Measurements from ENCODE around the gene TMEM89. TPM values are rescaled to one million over a fixed set of nuclear protein-coding genes. Genes with fewer than 3 reads are reported as not detected.

TMEM89 gene
- total and polyA plus RNA-seq, 2 of the 13 experiments (the other 11 are each of a cell fraction or from before 2014, with no cell fraction given) = 0.31 to 0.59 TPM

DNA sequence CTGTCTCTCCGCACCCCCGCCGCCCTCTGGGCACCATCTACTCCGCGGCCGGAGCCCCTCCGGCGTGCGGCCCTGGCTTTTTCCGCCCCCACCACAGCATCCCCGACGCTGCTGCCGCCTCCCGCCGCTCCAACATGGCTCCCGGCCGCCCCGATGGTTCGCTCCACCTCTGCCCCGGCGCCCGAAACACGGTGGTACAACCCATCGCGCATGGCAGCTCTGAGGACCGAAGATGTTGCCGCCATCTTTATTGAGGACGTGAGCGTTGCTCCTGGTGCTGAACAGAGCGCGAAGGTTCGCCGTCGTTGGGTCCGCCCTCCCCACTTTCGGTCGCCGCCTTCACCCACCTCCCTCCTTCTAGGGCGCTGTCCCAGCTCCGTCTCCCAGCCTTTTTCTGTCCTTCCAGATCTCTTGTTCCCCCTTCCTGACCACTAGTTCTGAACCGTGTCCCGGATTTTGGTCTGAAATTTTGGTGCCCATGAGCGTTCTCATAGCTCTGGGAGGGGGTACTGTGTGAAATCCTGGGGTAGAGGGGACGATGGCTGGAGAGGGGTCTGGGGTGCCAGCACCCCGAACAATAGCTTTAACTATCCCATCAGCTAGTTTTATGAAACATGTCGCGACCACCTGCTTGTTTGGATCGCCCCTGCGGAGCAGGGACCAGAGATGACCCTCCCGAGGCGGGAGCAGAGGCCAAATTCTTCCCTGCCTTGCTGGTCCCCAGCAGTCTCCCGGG, 41.4 kb upstream of the TMEM89 start, which contains the start of gene CELSR3 (continued):
- no peak for TF ChIP-seq JDP2 (CRISPR knock-in tag; IDR thresholded peaks at IDR 0.05; ENCODE audit: borderline replicate concordance)
- TF ChIP-seq MXI1 (IDR thresholded peaks at IDR 0.05; ENCODE audit: borderline replicate concordance, low read depth, low read length) = no peak
- no peak for TF ChIP-seq RARA (CRISPR knock-in tag; IDR thresholded peaks at IDR 0.05)
- 0 out of 2 replicates have a peak, but pooled peaks have one; percentile 11 for TF ChIP-seq ZNF605 (CRISPR knock-in tag; IDR thresholded peaks at IDR 0.05)
- TF ChIP-seq TBX3 (IDR thresholded peaks at IDR 0.05; ENCODE audit: borderline replicate concordance) = no peak
- peak; percentile 18 for TF ChIP-seq AGO2 (optimal IDR thresholded peaks at IDR 0.05; ENCODE audit: low read depth, low read length)
- peak; percentile 19; the same call in 1 of the 2 replicates for TF ChIP-seq SMAD1 (CRISPR knock-in tag; IDR thresholded peaks at IDR 0.05; ENCODE audit: borderline replicate concordance, low read depth)
- TF ChIP-seq ZIK1 (CRISPR knock-in tag; IDR thresholded peaks at IDR 0.05; ENCODE audit: borderline replicate concordance, low read depth) = no peak
- no peak for TF ChIP-seq ZNF790 (CRISPR knock-in tag; IDR thresholded peaks at IDR 0.05; ENCODE audit: borderline replicate concordance)
- TF ChIP-seq PTBP1 (IDR thresholded peaks at IDR 0.05; ENCODE audit: low read depth, low read length, poor library complexity, severe bottlenecking) = no peak
- no peak for TF ChIP-seq ZC3H13 (CRISPR knock-in tag; IDR thresholded peaks at IDR 0.05)
- 0 out of 2 replicates have a peak, but pooled peaks have one; percentile 59 for TF ChIP-seq CAMTA2 (CRISPR knock-in tag; IDR thresholded peaks at IDR 0.05; ENCODE audit: borderline replicate concordance)
- no peak for TF ChIP-seq ZNF646 (CRISPR knock-in tag; IDR thresholded peaks at IDR 0.05)
- TF ChIP-seq ATF7 (IDR thresholded peaks at IDR 0.05) = no peak
- no peak for TF ChIP-seq ATF7 (CRISPR knock-in tag; IDR thresholded peaks at IDR 0.05)
- no peak for TF ChIP-seq MTERF4 (CRISPR knock-in tag; IDR thresholded peaks at IDR 0.05)
- no peak for TF ChIP-seq KLF12 (CRISPR knock-in tag; IDR thresholded peaks at IDR 0.05; ENCODE audit: borderline replicate concordance)
- no peak for TF ChIP-seq BATF2 (CRISPR knock-in tag; IDR thresholded peaks at IDR 0.05)
- TF ChIP-seq KDM3A (CRISPR knock-in tag; IDR thresholded peaks at IDR 0.05; ENCODE audit: low read depth) = 0 out of 2 replicates have a peak, but pooled peaks have one; percentile 8
